GM23338 (cell line): Measurements from ENCODE around the gene CDC14B. TPM values are rescaled to one million over a fixed set of nuclear protein-coding genes. Genes with fewer than 3 reads are reported as not detected.
A peak's percentile ranks its signal among the peaks of the same experiment; 100 is the strongest.

Experiments
- ATAC-seq: fragments of 200-7000 bp; cut with Tn5 transposase; 3 replicates; pipeline ENCODE4 v1.9.1; 2020
- DNase-seq: peaks from one replicate; pipeline ENCODE4 v3.0.0-alpha.2; 2015; ENCODE audit warnings: low spot score
- H2AFZ ChIP-seq: fragments of 200-600 bp; sonication (generic); 2 replicates; pipeline ENCODE4 v1.8.0; 2016; ENCODE audit warnings: antibody characterized with exemption, mild to moderate bottlenecking, moderate library complexity
- H3F3A ChIP-seq: fragments of 200-600 bp; sonication (generic); replicated peaks from 2 replicates; pipeline ENCODE4 v1.8.0; 2017; ENCODE audit warnings: antibody characterized with exemption, mixed run types, low read depth
- H3K27ac ChIP-seq: fragments of 200-600 bp; sonication (generic); 2 replicates; pipeline ENCODE4 v1.6.1; 2016; ENCODE audit warnings: low read depth
- H3K27me3 ChIP-seq: fragments of 200-600 bp; sonication (generic); 2 replicates; pipeline ENCODE4 v1.8.0; 2016; ENCODE audit warnings: mild to moderate bottlenecking, mixed run types, moderate library complexity; ENCODE audit not compliant: insufficient read depth
- H3K36me3 ChIP-seq: fragments of 200-600 bp; sonication (generic); 2 replicates; pipeline ENCODE4 v1.8.0; 2016; ENCODE audit warnings: mild to moderate bottlenecking; ENCODE audit not compliant: insufficient read depth
- H3K4me1 ChIP-seq: fragments of 200-600 bp; sonication (generic); 2 replicates; pipeline ENCODE4 v1.8.0; 2016; ENCODE audit warnings: mild to moderate bottlenecking, moderate library complexity; ENCODE audit not compliant: insufficient read depth
- H3K4me2 ChIP-seq: fragments of 200-600 bp; sonication (generic); 2 replicates; pipeline ENCODE4 v1.7.1; 2017; ENCODE audit warnings: mixed run types
- H3K4me3 ChIP-seq: fragments of 200-600 bp; sonication (generic); 2 replicates; pipeline ENCODE4 v1.6.1; 2016; ENCODE audit warnings: mixed run types
- H3K79me2 ChIP-seq: fragments of 200-600 bp; sonication (generic); replicated peaks from 2 replicates; pipeline ENCODE4 v1.8.0; 2017; ENCODE audit warnings: mild to moderate bottlenecking; ENCODE audit not compliant: insufficient read depth
- H3K9me2 ChIP-seq: fragments of 200-600 bp; sonication (generic); 2 replicates; pipeline ENCODE4 v1.8.0; 2017; ENCODE audit not compliant: insufficient read depth
- H4K20me1 ChIP-seq: fragments of 200-600 bp; sonication (generic); replicated peaks from 2 replicates; pipeline ENCODE4 v1.8.0; 2017; ENCODE audit warnings: mild to moderate bottlenecking; ENCODE audit not compliant: insufficient read depth
- H3K27ac Mint-ChIP-seq: 2 replicates; pipeline ENCODE4 v1.8.0; 2020; ENCODE audit warnings: inconsistent platforms, mild to moderate bottlenecking, moderate library complexity, mixed read lengths
- H3K27me3 Mint-ChIP-seq: 3 replicates; pipeline ENCODE4 v1.8.0; 2022; ENCODE audit warnings: low read depth, mild to moderate bottlenecking, moderate library complexity, mixed read lengths, inconsistent platforms; ENCODE audit not compliant: insufficient read depth, poor library complexity
- H3K36me3 Mint-ChIP-seq: 3 replicates; pipeline ENCODE4 v1.8.0; 2021; ENCODE audit warnings: low read depth, mild to moderate bottlenecking, inconsistent platforms, moderate library complexity, mixed read lengths
- H3K4me1 Mint-ChIP-seq: 3 replicates; pipeline ENCODE4 v1.8.0; 2020; ENCODE audit warnings: mild to moderate bottlenecking, inconsistent platforms, mixed read lengths
- H3K4me3 Mint-ChIP-seq: 3 replicates; pipeline ENCODE4 v1.8.0; 2021; ENCODE audit warnings: moderate library complexity, mild to moderate bottlenecking, inconsistent platforms, mixed read lengths
- H3K9me3 Mint-ChIP-seq: 3 replicates; pipeline ENCODE4 v1.8.0; 2020; ENCODE audit warnings: moderate library complexity, mild to moderate bottlenecking, inconsistent platforms, mixed read lengths
- CREB1 ChIP-seq: fragments of 250-450 bp; sonication (Bioruptor Pico); IDR thresholded peaks from 2 replicates; pipeline ENCODE4 v1.5.0; 2020; ENCODE audit warnings: low read depth, mild to moderate bottlenecking, moderate library complexity
- EZH2phosphoT487 ChIP-seq: fragments of 200-600 bp; sonication (generic); IDR thresholded peaks from one replicate; pipeline ENCODE4 v1.8.1; 2018; ENCODE audit warnings: antibody characterized with exemption; ENCODE audit not compliant: unreplicated experiment
- NANOG ChIP-seq: IDR thresholded peaks from 2 replicates; pipeline ENCODE4 v1.6.1; 2016; ENCODE audit warnings: antibody characterized with exemption, borderline replicate concordance
- POLR2AphosphoS5 ChIP-seq: IDR thresholded peaks from 2 replicates; pipeline ENCODE4 v1.6.1; 2016; ENCODE audit warnings: antibody characterized with exemption, low read depth
- STAT1 ChIP-seq: IDR thresholded peaks from one replicate; pipeline ENCODE4 v1.6.1; 2016; ENCODE audit warnings: antibody characterized with exemption; ENCODE audit not compliant: unreplicated experiment
- polyA plus RNA-seq: library from polyadenylated mRNA; unstranded; fragments of >200 nt; fragmentation: Nextera tagmentation; extraction: Ambion mirVana; gene quantifications from 2 replicates; pipeline ENCODE4 v1.2.1, GENCODE V29; 2016
- total RNA-seq: library from RNA; depleted of rRNA; stranded (reverse); fragments of >200 nt; shearing (Covaris generic); gene quantifications from 2 replicates; pipeline ENCODE4 v1.2.3, GENCODE V29; 2014
- TF ChIP-seq, protein P1 (sequence below), 2 experiments: fragments of 200-600 bp in 1 of 2; sonication (generic) in 1 of 2; conservative IDR thresholded peaks; 2 replicates each; pipeline versions ENCODE4 v1.5.1 to v1.6.1; 2016 to 2017; ENCODE audit warnings: antibody characterized with exemption in 2 of 2, low read depth in 2 of 2, mild to moderate bottlenecking in 2 of 2, moderate library complexity in 1 of 2
- TF ChIP-seq, protein P2 (sequence below): IDR thresholded peaks from one replicate; pipeline ENCODE4 v1.6.1; 2018; ENCODE audit warnings: antibody characterized with exemption; ENCODE audit not compliant: unreplicated experiment
- TF ChIP-seq, protein P3 (sequence below): IDR thresholded peaks from 2 replicates; pipeline ENCODE4 v1.6.1; 2016; ENCODE audit warnings: antibody characterized with exemption

Gene CDC14B
- total and polyA plus RNA-seq, 2 experiments from 2014 or later = 12.2 to 52.1 TPM

GRCh38 chr9:96524764-96525163 lies 94.9 kb downstream of the CDC14B start (continued):
- TF ChIP-seq, protein P1, sequence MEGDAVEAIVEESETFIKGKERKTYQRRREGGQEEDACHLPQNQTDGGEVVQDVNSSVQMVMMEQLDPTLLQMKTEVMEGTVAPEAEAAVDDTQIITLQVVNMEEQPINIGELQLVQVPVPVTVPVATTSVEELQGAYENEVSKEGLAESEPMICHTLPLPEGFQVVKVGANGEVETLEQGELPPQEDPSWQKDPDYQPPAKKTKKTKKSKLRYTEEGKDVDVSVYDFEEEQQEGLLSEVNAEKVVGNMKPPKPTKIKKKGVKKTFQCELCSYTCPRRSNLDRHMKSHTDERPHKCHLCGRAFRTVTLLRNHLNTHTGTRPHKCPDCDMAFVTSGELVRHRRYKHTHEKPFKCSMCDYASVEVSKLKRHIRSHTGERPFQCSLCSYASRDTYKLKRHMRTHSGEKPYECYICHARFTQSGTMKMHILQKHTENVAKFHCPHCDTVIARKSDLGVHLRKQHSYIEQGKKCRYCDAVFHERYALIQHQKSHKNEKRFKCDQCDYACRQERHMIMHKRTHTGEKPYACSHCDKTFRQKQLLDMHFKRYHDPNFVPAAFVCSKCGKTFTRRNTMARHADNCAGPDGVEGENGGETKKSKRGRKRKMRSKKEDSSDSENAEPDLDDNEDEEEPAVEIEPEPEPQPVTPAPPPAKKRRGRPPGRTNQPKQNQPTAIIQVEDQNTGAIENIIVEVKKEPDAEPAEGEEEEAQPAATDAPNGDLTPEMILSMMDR (conservative IDR thresholded peaks at IDR 0.05; ENCODE audit: low read depth in 2 of 2) = no peak
- TF ChIP-seq, protein P2, sequence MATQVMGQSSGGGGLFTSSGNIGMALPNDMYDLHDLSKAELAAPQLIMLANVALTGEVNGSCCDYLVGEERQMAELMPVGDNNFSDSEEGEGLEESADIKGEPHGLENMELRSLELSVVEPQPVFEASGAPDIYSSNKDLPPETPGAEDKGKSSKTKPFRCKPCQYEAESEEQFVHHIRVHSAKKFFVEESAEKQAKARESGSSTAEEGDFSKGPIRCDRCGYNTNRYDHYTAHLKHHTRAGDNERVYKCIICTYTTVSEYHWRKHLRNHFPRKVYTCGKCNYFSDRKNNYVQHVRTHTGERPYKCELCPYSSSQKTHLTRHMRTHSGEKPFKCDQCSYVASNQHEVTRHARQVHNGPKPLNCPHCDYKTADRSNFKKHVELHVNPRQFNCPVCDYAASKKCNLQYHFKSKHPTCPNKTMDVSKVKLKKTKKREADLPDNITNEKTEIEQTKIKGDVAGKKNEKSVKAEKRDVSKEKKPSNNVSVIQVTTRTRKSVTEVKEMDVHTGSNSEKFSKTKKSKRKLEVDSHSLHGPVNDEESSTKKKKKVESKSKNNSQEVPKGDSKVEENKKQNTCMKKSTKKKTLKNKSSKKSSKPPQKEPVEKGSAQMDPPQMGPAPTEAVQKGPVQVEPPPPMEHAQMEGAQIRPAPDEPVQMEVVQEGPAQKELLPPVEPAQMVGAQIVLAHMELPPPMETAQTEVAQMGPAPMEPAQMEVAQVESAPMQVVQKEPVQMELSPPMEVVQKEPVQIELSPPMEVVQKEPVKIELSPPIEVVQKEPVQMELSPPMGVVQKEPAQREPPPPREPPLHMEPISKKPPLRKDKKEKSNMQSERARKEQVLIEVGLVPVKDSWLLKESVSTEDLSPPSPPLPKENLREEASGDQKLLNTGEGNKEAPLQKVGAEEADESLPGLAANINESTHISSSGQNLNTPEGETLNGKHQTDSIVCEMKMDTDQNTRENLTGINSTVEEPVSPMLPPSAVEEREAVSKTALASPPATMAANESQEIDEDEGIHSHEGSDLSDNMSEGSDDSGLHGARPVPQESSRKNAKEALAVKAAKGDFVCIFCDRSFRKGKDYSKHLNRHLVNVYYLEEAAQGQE = no peak
- TF ChIP-seq POLR2AphosphoS5 (no peak), CREB1 (CRISPR knock-in tag) (no peak), NANOG (no peak)

DNA sequence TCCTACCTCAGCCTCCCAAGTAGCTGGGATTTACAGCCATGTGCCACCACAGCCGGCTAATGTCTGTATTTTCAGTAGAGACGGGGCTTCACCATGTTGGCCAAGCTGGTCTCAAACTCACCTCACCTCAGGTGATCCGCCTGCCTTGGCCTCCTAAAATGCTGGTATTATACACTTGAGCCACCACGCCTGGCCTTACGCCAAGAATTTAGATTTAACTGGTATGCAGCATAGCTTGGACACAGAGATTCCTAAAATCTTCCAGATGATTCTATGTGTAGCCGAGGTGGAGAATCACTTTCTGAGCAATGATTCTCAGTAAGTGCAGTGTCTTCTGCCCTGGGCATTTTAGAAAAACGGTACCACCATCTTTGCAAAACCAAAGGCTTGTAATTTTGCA lies 95.6 kb downstream of the CDC14B start:
- H3K27ac Mint-ChIP-seq = 0 out of 2 replicates have a peak overlapping the region, but pooled peaks have one; percentile 2
- no peaks in the 10 kb centered on the region for H4K20me1 ChIP-seq
- no peak overlapping the region for H3K27ac ChIP-seq
- H3K4me3 Mint-ChIP-seq = no peak overlapping the region
- no peaks in the 10 kb centered on the region for H3K27me3 ChIP-seq
- H3K9me3 Mint-ChIP-seq = no peaks in the 10 kb centered on the region
- peaks cover 4% of the 10 kb centered on the region; the same call in 1 of the 2 replicates for H3K36me3 ChIP-seq
- H3K36me3 Mint-ChIP-seq = peaks cover 71% of the 10 kb centered on the region
- H2AFZ ChIP-seq = no peak overlapping the region
- H3K4me3 ChIP-seq = no peak overlapping the region
- no peaks in the 10 kb centered on the region for H3F3A ChIP-seq
- no peak overlapping the region for H3K4me2 ChIP-seq
- DNase-seq = no peak
- peaks cover 5% of the 10 kb centered on the region for H3K27me3 Mint-ChIP-seq
- TF ChIP-seq, protein P3, sequence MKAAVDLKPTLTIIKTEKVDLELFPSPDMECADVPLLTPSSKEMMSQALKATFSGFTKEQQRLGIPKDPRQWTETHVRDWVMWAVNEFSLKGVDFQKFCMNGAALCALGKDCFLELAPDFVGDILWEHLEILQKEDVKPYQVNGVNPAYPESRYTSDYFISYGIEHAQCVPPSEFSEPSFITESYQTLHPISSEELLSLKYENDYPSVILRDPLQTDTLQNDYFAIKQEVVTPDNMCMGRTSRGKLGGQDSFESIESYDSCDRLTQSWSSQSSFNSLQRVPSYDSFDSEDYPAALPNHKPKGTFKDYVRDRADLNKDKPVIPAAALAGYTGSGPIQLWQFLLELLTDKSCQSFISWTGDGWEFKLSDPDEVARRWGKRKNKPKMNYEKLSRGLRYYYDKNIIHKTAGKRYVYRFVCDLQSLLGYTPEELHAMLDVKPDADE = no peak
- TF ChIP-seq EZH2phosphoT487 (no peak), STAT1 (no peak), CREB1 (CRISPR knock-in tag) (no peak)
- H3K4me1 ChIP-seq = no peaks in the 10 kb centered on the region
- no peak for ATAC-seq
- H3K4me1 Mint-ChIP-seq = no peaks in the 10 kb centered on the region
- H3K79me2 ChIP-seq = no peaks in the 10 kb centered on the region
- no peaks in the 10 kb centered on the region for H3K9me2 ChIP-seq
